GM21367 (cell line): ENCODE results near the gene PARM1.
"Not testable (repeated sequence)": the region's sequence is repeated elsewhere in the genome, so short reads cannot be mapped to it uniquely, and the experiment has no call there.

Experiments used
- ATAC-seq: cut with Tn5 transposase; IDR thresholded peaks from one replicate; pipeline ENCODE4 v1.9.1; 2021; ENCODE audit not compliant: unreplicated experiment

Gene PARM1

DNA sequence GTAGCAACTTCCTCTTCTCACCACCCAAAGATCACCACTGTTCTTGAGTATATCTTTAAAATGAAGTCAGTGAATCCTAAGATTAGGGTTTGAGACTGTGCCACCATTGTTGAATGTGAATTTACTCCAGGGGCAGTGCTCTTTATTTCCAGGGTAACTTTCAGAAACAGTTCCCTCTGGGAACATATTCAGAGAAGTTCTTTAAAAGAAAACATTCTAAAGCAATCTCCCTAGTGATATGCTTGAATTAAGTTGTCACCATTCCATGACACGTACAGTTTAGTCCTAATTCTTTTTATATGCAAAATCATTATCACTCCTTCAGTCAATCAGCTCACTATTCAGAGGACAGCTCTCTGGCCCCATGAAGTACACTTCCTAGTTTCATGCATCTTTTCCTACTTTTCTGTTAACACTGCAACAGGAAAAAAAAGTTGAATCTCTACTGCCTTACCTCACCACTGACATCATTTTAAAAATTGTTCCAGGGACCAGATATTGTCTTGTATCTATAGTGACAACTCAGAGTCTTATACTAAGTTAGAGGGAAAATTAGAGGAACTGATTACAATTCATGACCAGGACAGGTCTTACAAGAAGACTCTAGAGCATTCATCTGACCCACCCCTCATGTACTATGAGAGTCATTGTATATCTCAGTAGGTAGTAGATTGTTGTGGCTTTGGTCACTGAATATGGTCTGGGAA lies 49.8 kb downstream of the PARM1 start:
- ATAC-seq = no peak

DNA sequence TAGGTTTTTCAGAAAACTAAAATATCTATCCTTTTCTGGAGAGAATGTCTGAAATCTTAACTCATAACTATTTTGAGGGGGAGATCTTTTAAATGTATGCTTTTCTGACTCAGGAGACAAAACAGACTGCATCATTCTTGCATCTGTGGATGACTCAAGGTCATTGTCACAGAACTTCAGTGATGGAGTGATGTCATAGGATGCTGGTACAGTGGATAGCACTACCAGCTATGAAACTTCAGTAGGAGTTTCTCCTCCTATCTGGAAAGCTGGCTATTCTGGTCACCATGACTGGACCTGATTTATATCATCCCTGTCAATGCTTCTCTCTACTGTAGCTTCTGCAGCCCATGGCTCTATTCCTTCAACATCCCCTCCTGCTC lies 50.3 kb downstream of the PARM1 start:
- ATAC-seq = no peak

- ATAC-seq = no peak
Measured at GRCh38 chr4:74990276-74990875, 57.5 kb downstream of the PARM1 start.

GRCh38 chr4:74994436-74994835 lies 61.5 kb downstream of the PARM1 start:
- not testable (repeated sequence) for ATAC-seq

DNA sequence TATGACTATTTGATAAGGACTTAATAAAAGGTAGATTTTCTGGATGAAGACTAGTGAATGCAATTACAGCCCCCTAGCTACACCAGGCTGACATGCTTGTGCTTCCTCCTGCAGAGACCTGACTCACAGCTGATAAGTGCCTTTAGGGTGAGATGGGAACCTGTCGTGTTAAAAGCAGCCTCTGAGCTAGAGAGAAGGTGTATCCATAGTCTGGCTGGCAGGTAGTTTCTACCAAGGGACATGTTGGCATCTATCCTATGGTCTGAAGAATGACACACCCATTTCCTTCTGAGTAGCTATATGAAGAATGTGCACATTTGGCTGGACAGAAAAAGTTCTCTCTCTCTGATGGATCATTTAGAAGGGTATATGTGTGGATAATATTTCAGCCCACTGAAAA lies 64.1 kb downstream of the PARM1 start:
- ATAC-seq = no peak

DNA sequence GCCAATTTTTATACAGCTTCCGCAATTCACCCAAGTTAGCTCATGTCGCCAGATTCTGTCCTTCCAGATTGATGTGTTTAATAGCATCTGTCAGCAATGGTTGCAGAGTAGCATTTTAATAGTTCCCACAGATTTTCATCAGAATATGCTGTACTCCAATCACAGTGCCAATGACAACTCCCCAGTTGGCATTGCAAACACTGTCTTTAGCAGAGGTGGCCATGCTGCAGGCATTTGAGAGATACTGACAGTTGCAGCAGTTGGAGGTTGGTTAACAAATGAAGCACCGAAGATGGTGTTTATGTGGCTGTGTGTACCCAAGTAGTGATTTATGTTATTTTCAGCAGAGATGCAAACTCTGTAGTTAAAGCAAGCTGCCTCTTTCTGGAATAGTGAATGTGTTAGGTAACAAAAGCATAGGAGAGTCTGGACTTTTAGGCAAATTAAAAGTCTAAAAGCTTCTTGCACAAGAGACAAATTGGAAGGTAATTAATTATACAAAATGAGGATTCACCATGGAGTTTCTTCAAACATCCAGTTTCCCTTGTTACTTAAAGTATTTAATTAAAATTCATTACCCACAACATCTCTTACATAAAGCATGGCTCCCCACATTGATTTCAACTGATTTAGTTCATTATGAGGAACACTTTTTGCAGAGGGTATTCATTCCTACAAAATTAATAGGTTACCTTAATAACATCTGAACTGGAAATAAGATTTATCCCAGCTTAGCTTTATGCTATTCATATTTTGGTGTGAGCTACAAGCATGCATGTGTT lies 65.2 kb downstream of the PARM1 start:
- no peak for ATAC-seq

DNA sequence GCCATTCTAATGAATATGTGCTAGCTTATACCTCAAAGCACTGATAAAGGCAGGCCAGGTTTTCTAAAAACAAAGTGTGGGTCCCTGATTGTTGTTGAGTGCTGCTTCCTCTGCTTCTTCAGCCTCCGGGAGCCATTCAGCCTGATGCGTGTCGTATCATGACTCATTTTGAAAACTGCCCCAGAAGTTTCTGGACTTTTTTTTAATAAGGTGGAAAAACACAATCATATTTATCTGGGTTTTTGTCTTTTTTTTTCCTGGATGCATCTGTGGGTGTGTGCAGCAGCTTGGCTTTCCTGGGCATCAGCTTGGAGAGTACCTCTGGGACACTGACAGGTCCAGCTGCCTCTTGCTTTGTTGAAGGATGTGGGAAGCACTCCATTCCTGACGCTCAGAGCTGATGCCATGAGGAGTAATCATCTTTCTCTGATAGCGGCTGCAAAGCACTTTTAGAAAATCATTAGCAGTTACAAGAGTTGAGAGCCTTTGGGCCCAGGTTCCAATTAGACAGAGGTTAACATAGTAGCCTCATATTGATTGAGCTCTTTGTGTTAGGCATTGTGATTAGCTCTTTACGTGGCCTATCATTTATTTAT lies 66.9 kb downstream of the PARM1 start:
- ATAC-seq = no peak

DNA sequence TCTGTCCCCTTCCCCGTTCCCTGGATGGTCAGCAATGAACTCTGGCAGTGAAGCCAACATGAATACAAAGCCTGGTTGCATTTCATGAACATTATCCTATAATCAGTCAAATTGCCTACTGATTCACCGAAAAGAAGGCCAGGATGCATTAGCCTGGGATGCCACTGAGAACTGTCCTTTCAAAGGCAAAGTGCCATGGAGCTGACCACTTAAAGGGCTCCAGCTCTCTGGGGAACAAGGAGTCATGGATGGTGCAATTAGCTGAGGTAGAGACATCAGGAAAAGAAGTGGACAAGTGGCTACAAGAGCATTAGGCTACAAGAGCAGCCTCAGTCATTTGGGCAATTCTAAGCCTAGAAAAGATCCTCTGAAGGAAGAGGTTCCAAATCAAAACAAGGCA lies 69.0 kb downstream of the PARM1 start:
- no peak for ATAC-seq

GRCh38 chr4:75002381-75002780 lies 69.5 kb downstream of the PARM1 start:
- ATAC-seq = no peak

GRCh38 chr4:75003979-75004378 lies 71.1 kb downstream of the PARM1 start:
- ATAC-seq = no peak

- ATAC-seq = no peak
Measured at GRCh38 chr4:75004755-75005668, 72.1 kb downstream of the PARM1 start.

GRCh38 chr4:75005727-75006126 lies 72.8 kb downstream of the PARM1 start:
- ATAC-seq = no peak

- ATAC-seq = no peak
Measured at GRCh38 chr4:75007891-75008290, 75.0 kb downstream of the PARM1 start.

GRCh38 chr4:75009138-75009537 lies 76.2 kb downstream of the PARM1 start:
- no peak for ATAC-seq

GRCh38 chr4:75011131-75011795 lies 78.3 kb downstream of the PARM1 start:
- ATAC-seq = no peak

DNA sequence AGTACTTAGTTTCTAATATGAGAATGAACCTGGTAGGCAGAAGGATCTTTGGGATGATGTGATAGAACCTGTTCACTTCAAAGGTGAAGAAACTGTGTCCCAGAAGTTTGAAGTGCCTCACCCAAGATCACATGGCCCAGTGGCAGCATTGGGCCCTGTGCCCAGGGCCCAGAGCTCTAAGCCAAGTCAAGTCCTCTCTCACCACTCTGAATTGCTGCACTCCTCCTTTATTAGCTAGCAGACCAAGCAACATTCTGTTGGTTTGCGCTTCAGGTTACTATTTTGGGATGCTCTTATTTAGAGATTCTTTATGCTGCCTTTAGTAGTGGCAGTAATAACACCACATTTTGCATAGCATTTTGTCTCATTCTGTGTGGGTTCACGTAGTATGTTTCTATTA lies 82.7 kb downstream of the PARM1 start:
- ATAC-seq = no peak

- no peak for ATAC-seq
Measured at GRCh38 chr4:75016472-75016871, 83.6 kb downstream of the PARM1 start.

DNA sequence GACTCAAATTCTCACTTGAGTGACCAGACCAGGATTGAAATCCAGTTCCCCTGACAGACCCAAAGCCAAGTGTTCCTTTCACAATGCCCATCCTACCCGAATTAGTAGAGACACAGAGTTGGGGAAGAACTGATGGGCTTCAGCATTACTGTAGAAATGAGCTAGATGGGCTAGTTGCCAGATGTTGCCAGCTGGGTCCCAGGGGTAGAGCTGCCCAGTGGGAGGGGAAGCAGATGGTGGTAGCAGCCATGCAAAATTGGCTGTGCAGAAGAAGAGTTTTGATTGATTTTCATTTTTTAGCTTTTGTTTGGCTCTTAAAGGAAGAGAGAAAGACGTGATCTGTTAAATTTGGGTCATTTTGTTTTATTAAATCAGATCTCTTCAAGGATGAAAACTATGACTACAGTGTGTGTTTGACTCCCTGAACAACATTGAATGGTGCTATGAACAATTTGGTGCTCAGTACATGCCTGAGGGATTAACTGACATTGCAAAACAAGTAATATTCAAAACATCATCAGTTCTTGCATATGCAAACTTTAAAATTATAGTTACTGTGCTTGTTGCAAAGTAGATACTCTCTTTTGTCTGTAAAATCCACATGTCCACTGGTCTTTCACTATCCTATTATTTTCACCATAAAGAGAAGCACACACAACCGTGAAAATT lies 86.0 kb downstream of the PARM1 start:
- ATAC-seq = no peak

- no peak for ATAC-seq
Measured at GRCh38 chr4:75025431-75025830, 92.5 kb downstream of the PARM1 start.
